ENCODE results near the gene MED12L.
A peak's percentile ranks its signal among the peaks of the same experiment; 100 is the strongest.

Gene MED12L

GRCh38 chr3:151330899-151331298, 245.4 kb downstream of the MED12L start:
- DNase-seq: no peak

GRCh38 chr3:151331696-151332095, 246.2 kb downstream of the MED12L start:
- DNase-seq: no peak

DNA sequence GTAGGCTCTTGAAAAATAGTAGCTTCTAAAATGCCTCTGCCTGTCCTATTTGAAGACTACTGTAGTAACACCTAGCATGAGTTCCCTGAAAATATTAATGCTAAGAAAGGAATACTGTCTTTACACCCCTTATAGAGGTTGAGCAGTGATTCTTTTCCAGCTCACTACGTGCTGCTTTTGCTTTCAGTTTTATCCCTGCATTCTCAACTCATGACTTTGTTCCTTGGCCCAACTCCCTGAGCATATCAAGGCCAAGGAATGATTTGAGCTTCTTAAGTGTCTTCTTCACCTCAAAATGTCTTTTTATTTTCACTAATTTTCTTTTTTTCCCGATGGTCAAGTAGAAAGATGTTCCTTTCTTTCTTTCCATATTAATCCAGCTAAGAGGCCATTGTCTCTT, 260.4 kb downstream of the MED12L start:
- peak; percentile 32 for DNase-seq

DNA sequence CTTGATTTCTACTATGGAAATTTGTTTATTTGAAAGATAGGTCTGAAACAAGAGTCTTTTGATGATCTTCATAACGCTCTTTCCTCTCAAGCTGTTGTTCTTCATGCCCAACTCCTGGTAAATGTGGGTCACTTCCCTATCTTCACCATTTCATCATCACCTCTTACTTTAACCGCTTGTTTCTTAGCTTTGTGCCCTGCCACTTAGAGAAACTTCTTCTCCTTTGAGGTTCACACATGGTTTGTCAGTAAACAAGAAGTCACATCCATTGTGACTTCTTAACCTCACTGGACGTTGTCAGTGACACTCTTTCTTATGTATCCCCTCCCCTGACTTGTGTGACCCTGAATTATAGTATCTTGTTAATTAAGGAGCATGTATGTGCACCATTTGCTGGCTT, 260.8 kb downstream of the MED12L start:
- DNase-seq: no peak

- no peak for DNase-seq
Observed at GRCh38 chr3:151347432-151347831, 262.0 kb downstream of the MED12L start.

DNA sequence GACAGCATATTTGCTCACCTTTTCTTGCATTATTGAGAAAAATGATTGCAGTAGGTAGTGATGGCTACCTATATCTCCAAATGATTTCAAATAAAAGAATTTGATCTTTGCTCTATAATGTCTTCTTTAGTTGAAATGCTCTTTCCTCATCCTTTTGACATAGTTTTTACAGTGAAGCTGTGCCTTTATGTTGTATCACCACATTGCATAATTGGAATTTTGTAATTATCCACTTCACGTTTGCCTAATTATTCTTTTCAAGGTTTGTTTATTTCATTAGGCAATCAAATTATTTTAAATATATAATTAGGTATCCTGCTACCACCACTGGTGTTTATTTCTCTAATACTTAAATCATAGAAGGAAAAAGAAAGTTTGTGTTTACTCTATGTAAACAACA, 265.2 kb downstream of the MED12L start:
- DNase-seq: no peak

- no peak for DNase-seq
Observed at GRCh38 chr3:151351219-151351618, 265.8 kb downstream of the MED12L start.

DNA sequence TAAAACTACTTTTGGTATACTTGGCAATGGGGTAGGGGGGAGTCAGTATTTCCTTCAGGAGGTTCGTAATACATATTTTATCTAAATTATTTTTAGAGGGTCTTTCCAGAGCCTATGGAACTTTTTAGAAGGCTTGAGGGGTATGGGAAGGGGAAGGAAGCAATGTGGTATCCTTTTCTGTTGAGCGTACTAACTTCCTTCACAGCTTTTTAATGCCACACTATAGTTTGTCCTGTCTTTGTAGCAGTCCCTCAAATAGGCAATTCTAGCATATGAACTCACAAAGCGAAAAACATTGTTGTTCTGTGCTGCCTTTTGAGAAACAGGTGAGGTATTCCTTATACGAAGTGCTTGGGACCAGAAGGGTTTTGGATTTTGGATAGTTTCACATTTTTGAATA, 266.2 kb downstream of the MED12L start:
- no peak for DNase-seq

GRCh38 chr3:151356794-151357462, 271.5 kb downstream of the MED12L start:
- no peak for DNase-seq

- no peak for DNase-seq
Observed at GRCh38 chr3:151357463-151357850, 272.0 kb downstream of the MED12L start.

GRCh38 chr3:151362751-151363174, 277.3 kb downstream of the MED12L start:
- DNase-seq: no peak

DNA sequence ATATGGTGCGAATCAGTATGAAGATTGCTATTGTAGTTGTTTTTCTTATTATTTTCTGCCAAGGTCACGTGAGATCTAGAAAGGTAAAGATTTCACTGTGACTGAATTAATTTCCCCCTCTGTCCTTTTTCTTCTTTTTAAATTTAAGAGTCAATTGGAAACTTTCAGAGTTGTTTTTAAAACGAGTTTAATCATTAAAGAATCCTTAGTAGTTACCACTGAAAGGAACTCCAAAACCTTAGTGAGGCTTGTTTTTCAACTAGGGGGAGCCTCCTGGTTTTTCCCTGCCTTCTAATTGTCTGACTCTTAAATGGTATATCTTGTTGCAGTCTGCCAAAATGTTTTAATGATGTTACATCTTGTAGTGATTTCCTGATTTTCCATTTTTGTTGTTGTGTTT, 281.5 kb downstream of the MED12L start:
- DNase-seq: no peak

DNA sequence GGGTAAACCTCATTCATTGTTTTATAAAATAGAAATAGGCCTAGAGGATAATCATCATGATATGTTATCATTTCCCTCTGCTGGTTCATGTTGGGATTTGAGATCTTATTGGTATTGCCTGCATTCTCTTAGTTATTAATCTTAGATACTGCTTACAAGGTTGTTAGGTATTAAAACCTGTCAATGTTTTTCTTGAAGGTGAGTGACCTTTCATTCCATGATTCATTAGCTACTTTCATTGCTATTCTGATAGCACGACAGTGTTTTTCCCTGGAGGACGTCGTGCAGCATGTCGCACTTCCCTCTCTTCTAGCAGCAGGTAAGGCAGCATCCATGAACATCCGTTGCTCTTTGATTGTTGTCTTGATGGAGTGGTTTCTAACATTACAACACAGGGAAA, 282.0 kb downstream of the MED12L start:
- DNase-seq: no peak

DNA sequence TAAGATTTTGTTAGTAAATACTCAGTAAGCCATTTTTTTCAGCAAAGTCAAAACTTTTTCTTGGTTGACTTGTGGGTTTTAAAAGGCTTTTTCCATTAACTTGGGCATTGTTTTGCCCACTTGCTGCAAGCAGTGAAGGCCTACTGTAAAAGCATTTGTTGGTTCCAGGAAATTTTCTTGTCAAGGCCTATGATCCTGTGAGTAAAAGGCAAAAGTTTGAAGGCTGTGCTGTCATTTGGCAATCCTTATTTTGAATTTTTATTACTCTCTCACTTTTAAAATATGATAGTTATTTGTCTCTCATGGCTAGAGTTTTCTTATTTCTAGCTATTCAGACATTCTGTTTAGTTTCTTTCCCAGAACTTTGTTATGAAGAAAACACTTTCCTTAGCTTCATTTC, 286.1 kb downstream of the MED12L start:
- DNase-seq: no peak

GRCh38 chr3:151372063-151372820, 286.8 kb downstream of the MED12L start:
- no peak for DNase-seq

DNA sequence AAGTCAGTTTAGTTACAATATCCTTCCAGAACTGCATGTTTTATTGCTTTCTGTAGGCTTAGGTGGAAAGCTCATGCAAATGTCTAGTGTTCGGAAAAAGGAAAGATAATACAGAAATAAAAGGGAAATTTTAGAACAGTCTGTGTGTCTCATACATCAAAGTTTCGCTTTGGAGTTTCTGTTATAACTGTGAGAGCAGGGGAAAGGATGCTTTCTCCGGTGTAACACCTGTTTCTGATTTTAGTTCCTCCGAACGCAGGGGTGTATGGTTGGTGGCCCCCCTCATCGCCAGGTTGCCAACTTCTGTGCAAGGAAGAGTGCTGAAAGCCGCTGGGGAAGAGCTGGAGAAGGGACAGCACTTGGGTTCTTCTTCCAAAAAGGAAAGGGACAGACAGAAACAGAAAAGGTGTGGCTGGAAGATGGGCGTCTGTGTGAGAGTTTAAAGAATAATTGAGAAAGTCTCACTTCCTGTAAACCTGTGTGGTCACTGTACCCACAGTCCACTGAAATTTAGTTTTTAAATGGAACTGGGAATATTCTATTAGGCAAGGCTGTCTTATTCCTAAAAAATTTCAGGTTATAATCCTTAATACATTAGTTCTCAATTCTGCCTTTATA, 292.4 kb downstream of the MED12L start:
- DNase-seq: no peak

DNA sequence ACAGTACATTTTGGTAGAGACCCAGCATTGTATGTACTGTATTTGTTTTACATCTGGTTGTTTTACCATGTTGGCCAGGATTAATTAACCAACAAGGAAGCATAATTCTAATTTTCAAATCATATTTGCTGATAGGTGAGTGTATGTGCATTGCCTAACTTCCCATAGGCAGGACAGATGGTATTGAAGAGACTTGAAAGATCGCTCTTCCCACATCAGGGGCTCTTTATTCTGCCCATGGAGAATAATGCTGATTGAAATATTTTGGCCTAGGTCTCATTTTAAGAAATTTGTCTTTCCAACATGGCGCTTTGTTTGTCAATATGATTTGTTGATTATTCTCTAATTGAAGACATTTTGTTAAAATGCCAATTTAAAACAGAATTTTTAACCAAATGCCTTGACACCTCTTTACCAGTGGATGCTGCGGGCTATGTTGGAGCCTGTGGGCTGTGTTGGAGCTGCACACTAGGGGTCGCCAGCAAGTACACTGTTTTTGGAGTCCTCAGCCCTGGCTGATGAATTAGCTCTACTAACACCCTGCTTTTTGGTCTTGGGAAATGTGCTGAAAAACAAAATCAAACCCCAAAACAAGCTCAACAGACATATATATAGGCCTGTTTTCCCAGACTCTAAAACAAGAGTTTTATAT, 293.7 kb downstream of the MED12L start:
- DNase-seq: no peak

DNA sequence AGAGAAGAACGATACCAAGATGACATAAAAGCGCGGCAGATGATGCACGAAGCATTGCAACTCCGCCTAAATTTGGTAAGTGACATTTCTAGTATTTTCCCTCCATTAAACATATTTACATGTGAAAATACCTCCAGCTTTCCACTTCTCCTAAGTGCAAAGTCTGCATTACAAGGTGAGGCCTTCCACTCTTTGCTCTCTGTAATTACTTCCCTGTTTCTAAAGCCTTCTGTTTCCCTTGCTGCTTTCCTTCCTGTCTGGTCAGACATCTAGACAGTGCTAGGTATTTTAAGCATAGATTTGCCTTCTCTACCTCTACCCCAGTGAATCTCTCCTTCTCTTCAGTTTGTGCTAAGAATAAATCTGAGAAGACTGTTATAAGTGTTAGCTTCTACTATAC, 297.2 kb downstream of the MED12L start:
- DNase-seq: no peak

GRCh38 chr3:151383111-151383510, 297.6 kb downstream of the MED12L start:
- DNase-seq: no peak

DNA sequence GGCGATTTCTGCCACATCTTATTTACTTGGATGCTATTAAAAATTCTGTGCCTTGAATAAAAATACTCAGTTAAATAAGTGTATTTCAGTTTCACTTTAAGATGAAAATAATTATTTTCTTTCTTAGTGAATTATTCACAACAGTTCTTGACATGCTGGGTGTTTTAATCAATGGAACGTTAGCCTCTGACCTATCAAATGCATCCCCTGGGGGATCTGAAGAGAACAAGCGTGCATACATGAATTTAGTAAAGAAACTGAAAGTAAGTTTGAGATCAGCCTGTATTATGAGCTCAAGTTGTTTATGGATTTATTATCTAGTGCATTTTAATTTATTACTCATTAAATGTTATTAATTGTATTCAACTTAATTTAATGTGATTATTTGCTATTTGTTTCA, 298.5 kb downstream of the MED12L start:
- DNase-seq: no peak

DNA sequence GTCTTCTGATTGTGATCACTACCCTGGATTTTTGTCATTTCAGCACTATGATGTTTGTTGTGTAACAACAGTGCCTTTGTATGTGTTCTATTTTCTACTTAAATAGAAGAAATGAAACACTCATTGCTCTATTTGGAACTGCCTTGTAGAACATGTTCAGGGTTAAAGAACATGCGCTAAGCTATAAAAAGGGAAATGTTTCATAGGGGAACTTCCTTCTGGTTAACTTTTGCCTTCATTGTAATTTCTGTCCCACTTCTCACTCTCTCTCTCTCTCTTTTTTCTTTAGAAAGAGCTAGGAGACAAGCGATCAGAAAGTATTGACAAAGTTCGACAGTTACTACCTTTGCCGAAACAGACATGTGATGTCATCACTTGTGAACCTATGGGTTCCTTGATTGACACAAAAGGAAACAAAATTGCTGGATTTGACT, 299.3 kb downstream of the MED12L start, which contains the start of gene P2RY12:
Gene P2RY12 (minus strand): TSS at position 13 of the 434 bp plus-strand sequence. CDS start 45,908 bp downstream, outside the sequence.
- DNase-seq: no peak

DNA sequence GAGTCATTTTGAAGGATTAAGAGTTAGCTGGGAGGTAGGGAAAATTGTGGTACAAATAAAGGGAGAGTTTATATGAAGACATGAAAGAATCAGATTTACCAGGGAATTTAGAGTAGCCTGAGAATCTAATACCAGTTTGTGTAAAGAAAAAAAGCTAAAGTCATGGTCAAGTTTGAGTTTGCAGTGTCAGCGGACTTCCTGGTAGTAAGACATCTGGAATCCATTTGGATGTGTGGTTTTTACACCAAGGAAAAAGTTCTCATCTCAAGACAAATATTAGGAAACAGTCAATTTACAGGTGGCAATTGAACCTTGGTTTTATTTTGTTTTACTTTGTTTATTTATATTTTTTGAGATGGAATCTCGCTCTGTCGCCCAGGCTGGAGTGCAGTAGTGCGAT, 300.6 kb downstream of the MED12L start:
- no peak for DNase-seq

GRCh38 chr3:151387432-151387831, 302.0 kb downstream of the MED12L start:
- no peak for DNase-seq
